GM21367 (cell line): ENCODE measurements around the gene ROR1.

Experiments used
- ATAC-seq: cut with Tn5 transposase; IDR thresholded peaks from one replicate; pipeline ENCODE4 v1.9.1; 2021; ENCODE audit not compliant: unreplicated experiment

The ROR1 gene

GRCh38 chr1:63928186-63929105 lies 154.6 kb downstream of the ROR1 start:
- ATAC-seq = no peak

DNA sequence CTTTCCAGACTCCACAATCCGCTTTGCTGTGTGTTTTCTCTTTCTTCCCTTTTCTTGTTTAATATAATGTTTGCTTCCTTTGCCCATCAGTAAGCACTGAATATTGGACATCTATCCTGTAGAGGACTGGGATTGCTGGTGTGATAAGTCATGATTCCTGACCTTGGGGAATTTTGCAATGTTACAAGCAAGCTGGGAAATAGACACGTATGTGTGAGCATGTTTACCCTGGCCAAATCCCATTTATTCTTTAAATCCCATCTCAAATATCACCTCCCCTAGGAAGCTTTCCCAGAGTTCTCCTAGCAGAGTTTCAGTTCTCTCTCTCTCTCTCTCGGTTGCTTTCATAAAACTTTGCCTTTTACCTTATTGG lies 155.3 kb downstream of the ROR1 start:
- no peak for ATAC-seq

DNA sequence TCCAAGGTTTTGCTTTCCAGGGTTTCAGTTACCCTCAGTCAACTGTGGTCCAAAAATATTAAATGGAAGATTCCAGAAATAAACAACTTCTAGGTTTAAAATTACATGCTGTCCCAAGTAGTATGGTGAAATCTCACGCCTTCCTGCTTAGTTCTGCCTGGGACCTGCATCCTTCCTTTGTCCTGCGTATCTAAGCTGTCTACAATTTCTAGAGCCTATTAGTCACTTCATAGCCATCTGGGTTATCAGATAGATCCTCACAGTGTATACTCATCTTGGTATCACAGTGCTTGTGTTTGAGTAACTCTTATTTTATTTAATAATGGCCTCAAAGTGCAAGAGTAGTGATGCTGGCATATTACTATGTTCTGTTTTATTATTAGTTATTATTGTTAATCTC lies 157.7 kb downstream of the ROR1 start:
- ATAC-seq = no peak

DNA sequence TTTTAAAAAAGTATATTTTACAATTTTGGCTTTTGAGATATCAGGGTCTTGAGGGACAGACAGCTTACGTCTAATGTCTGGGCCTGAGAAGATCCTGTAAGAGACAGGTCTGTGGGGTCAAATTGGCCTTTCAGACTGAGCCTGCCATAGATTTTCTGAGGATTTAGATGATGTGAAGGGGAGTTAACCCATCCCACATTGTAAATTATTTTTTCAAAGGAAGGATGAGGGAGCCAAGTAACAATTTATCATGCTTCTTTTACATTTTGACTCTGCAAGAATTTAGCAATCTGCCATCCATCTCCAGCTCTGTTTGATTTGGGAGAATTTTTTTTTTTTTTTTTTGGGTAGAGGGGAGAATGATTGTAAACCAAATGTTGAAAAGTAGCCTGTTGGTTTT lies 160.9 kb downstream of the ROR1 start:
- ATAC-seq = no peak

GRCh38 chr1:63935143-63935542 lies 161.3 kb downstream of the ROR1 start:
- ATAC-seq = peak; percentile 25

GRCh38 chr1:63935553-63935952 lies 161.7 kb downstream of the ROR1 start:
- peak; percentile 47 for ATAC-seq

DNA sequence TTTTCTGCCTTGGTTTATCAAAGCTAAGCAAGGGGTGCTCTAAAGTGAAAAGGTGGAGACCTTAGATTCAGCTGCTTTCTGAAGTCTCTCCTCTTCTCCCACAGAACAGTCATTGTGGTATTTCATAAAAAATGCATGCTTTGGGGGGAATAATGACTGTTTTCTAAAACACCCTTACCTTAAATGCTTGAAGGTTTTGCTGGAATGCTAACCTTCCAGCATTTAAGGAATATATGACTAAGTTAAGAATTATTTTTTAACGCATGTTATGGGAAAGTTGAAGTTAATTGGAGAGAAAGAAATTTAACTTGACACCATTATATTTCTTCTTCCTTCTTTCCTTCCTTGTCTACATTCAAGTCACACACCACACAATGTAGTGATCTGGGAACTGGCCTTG lies 162.5 kb downstream of the ROR1 start:
- no peak for ATAC-seq

DNA sequence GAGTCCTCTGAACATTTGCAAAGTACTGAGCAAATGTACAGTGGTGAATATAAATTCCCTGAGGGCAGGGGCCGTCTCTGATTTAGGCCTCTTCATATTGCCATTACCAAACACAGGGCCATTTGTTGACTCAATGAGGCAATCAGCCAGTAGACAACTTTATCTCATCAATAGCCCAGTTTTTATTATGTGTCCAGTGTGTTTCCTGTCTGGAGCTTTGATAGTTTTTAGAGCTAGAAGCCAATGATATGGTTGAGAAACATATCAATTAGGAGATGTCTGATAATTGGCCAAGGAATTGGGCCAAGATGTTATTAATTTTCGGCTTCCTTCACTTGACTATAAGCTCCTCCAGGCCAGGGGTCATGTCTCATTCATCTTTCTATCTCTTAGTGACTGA lies 163.0 kb downstream of the ROR1 start:
- no peak for ATAC-seq

DNA sequence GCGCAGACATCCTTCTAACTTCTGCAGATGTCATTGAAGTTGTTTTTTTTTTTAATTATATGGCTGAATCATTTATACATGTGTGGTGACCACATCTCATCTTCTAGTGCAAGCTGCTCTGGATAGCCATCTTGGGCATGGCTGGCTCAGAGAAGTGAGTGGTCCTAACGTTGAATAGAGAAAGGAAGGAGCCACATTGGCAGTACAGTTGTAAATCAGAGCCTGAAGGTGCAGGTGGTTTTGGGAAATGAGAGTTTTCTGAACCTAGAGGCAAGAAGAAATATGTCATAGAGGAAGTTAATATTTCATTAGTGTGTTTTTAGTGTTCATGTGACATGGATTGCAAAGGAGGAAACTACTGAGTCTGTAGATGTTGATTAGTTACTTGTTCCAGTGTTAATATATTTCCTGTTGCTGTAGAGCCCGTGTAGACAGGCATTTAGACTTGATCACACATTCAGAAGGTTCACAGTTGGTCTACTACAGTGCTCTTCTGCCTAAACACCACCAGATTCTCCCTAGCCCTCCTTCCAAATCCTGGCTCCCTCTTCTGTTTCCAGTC lies 163.7 kb downstream of the ROR1 start:
- peak; percentile 32 for ATAC-seq

DNA sequence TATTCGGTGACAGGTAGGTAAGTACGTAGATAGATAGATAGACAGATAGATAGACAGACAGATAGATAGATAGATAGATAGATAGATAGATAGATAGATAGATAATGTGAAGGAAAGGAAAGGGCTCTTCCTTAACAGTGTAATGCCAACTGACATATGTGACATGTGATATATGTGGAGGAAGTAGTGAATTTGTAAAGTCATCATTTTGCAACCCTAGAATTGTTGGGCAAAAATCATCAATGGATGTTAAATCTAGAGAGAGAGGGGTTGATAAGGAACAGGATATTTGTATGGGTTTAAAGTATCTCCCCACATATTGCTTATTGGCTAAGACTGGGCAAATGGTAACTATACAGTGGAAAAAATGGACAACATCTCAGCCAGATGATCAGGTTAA lies 166.6 kb downstream of the ROR1 start:
- ATAC-seq = no peak

GRCh38 chr1:63943393-63943792 lies 169.6 kb downstream of the ROR1 start:
- no peak for ATAC-seq

GRCh38 chr1:63945943-63946342 lies 172.1 kb downstream of the ROR1 start:
- ATAC-seq = no peak

DNA sequence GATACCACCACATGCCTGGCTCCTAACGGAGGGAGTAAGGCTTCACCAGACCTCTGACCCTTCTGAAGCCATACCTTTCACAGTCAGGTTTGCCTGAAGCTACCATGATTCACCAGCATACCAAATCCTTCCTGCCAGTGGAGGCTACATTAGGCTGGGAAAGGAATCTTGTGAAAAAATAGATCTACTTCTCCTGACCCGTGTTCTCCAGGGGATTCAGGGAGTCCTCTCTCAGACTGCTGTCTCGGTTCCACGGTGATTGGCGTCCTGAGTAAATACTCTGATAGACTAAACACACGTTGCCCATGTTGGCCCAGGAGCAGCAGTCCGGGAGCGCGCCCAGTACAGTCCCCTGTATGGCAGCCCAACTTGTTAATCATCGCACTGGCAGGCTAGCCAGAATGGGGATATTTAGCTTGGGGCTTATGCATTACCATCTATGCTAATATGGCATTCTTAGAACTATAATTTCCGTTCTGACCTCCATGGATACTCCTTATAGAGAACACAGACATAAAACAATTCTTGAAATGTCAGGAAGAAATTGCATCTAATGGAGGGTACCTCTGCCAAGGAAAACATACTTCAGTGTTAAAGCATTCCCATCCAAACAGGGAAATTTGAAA lies 173.2 kb downstream of the ROR1 start:
- no peak for ATAC-seq

GRCh38 chr1:63947904-63948303 lies 174.1 kb downstream of the ROR1 start:
- ATAC-seq = no peak

DNA sequence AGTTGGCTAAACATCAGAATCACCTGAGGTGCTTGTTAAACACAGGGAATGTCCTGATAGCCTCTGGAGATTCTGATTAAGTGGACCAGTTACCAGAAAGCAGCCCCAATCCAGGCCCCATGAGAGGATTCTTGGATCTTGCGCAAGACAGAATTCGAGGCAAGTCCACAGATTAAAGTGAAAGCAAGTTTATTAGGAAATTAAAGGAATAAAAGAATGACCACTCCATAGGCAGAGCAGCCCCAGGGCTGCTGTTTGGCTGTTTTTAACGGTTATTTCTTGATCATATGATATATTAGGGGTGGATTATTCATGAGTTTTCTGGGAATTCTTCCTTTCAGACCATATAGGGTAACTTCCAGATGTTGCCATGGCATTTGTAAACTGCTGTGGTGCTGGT lies 176.2 kb downstream of the ROR1 start:
- ATAC-seq = no peak

DNA sequence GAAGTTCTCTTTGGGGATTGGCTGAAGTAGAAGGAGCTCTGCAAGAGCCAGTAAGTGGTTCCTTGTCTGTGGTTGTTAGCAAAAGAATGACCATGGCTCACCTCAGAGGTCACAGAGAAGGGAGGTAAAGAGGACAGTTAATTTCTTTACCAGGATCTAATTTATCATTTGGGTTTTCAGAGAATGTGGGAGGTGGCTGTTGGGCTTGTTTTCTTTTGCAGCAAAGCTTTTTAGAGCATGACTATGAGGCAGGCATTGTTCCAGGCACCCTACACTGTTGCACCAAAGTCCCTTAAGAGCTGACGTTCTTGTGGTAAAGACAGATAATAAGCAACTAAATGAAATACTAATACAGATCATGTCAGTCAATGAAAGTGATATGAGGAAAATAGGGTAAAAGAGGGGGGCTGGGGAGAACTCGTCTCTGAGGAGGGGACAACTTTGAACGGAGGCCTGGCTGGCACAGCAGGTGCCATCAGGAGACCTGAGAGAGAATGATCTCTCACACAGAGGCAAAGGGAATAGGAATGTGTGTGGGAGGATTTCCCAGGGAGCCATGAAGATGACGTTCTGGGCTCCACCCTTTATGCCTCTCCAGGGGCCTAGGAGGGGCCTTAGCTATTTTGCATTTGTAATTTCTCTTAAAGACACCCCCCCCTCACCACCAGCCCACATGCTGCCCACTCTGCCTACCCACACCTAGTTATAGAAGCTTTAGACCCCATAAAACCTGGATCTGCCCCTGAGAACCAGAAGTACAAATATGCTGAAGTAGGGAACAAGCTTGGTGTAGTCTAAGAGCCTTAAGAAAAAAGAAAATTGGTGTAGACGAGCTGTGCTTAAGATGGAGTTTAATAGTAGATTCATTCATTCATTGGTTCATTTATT lies 177.5 kb downstream of the ROR1 start:
- no peak for ATAC-seq

DNA sequence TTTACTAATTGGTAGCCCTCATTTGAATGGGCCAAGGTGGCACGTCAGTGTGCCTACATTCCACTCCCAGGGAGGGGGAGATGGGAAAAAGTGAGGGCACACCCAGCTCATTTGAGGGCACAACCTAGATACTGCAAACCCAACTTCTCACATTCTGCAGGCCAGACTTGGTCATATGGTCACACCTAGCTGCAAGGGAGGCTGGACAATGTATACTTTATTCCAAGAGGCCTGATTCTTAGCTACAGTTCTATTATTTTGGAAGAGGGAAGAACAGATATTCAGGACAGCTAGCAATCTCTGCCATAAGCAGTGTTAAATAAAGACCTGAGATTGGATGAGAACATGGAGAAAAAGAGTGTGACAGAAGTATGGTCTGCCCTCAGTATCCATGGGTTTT lies 180.4 kb downstream of the ROR1 start:
- no peak for ATAC-seq

DNA sequence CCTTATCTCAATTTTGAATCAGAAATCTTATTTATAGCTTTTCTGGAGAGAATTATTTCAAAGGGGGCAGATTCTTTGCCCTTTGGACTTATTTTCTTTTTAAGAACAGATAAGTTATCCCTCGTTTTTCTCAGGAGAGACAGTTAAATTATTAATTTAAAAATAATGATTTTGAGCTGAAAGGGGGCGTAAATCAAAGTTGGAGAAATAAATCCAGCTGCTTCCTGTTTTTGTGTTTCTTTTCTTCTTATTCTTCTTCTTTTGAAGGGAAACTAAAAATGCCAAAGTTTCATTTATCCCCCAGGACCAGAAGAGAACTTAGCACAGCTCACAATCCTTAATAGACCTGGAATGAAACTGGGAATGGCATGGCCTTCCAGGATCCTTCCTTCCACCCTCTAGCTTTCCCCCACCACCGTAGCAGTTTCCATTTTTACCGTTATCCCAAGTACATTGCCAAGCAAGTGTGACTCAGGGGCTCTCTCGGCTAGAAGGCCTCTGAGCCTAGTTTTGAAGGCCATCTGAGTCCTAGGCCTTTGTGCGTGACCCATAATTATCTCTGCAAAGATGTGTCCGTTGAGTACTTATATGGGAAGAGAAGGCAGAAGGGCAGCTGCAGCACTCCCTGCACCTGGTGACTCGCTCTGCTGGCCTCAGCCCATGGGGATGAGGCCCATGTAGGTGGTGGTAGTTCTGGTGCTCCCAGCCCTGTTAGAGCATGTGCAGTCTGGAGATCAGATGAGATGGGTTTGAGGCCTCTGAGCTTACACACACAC lies 181.7 kb downstream of the ROR1 start:
- no peak for ATAC-seq

DNA sequence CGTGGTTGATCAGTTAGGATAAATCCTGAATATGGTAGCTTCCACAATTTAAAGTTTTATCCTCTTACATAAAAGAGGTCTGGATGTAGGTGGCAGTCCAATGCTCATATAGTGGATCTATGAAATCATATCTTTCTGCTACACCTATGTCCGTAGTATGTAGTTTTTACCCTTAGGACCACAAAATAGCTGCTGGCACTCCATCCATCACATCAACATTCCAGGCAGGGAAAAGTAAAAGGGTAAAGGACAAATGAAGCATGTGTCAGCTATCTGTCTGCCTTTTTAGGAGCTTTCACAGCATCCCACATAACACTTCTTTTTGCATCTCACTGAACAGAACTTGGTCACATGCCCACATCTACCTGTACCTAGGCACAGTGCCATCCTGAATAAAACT lies 184.7 kb downstream of the ROR1 start:
- ATAC-seq = no peak

DNA sequence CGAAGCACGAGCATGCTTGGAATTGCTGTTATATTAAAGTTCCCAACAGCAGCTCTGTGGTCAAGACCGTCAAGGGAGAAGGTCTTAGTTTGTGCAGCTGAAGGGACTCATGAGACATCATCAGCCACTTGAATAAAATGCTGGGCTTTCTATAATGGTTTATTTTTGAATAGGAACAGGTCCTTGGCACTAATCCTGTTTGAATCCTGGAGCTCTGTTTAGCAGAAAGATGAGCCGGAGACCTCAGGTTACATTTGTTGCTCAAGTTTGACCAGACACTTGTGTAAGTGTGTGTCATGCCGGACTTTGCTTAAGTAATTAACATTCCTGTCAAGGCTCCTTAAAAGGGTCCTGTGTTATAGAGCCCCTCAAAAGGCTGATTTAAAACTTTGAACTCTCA lies 186.5 kb downstream of the ROR1 start:
- ATAC-seq = no peak

DNA sequence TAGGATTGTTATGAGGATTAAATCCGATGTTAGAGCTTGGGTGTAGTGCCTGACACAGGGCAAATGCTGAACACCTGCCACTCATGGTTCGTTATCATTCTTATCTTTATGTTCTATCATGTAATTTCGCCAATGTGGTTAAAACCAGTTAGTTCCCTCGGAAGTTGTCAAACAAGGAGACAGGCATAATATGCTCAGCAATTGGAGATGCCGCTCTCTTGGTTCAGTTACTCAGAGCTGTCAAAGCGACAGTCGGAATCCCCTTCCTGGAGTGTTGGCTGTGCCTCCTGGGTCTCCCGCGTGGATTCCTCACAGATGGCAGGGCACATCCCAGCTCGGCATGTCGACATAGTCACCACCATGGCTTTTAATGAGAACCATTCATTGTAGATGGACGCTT lies 192.2 kb downstream of the ROR1 start:
- ATAC-seq = no peak
